C4-2B (cell line): ENCODE data around the gene TAF3.

ENCODE experiments used
- H3K27ac ChIP-seq: fragments of 450-650 bp; 2 replicates; pipeline ENCODE4 v1.5.1; 2017
- CTCF ChIP-seq: fragments of 450-650 bp; conservative IDR thresholded peaks from 2 replicates; pipeline ENCODE4 v1.5.1; 2017; ENCODE audit warnings: mild to moderate bottlenecking
- ZFX ChIP-seq: fragments of 450-650 bp; IDR thresholded peaks from 2 replicates; pipeline ENCODE4 v1.6.1; 2017

TAF3 gene

GRCh38 chr10:7957591-7957990 lies 139.3 kb downstream of the TAF3 start:
- H3K27ac ChIP-seq, result no peak overlapping the region
- TF ChIP-seq CTCF (no peak), ZFX (no peak)

GRCh38 chr10:7958442-7958841 lies 140.1 kb downstream of the TAF3 start:
- TF ChIP-seq CTCF, result no peak
- H3K27ac ChIP-seq, result no peak overlapping the region

GRCh38 chr10:7960108-7960507 lies 141.8 kb downstream of the TAF3 start:
- TF ChIP-seq ZFX (no peak), CTCF (no peak)
- no peak overlapping the region for H3K27ac ChIP-seq

GRCh38 chr10:7962592-7962991 lies 144.3 kb downstream of the TAF3 start:
- TF ChIP-seq ZFX (no peak), CTCF (no peak)
- H3K27ac ChIP-seq, result no peak overlapping the region

- no peak overlapping the region for H3K27ac ChIP-seq
- no peak for TF ChIP-seq ZFX
- no peak for TF ChIP-seq CTCF
Measured at GRCh38 chr10:7965457-7965856, 147.2 kb downstream of the TAF3 start.

GRCh38 chr10:7967035-7967434 lies 148.7 kb downstream of the TAF3 start:
- H3K27ac ChIP-seq, result no peak overlapping the region
- no peak for TF ChIP-seq CTCF
- no peak for TF ChIP-seq ZFX

- TF ChIP-seq ZFX, result no peak
- TF ChIP-seq CTCF, result no peak
- no peak overlapping the region for H3K27ac ChIP-seq
Measured at GRCh38 chr10:7968510-7969112, 150.3 kb downstream of the TAF3 start.
